GM18861 (cell line): ENCODE data around the gene LRRC36.
"Not testable (repeated sequence)": the region's sequence is repeated elsewhere in the genome, so short reads cannot be mapped to it uniquely, and the experiment has no call there.

Source experiments
- ATAC-seq: cut with Tn5 transposase; IDR thresholded peaks from one replicate; pipeline ENCODE4 v1.9.1; 2021; ENCODE audit not compliant: unreplicated experiment

The LRRC36 gene

DNA sequence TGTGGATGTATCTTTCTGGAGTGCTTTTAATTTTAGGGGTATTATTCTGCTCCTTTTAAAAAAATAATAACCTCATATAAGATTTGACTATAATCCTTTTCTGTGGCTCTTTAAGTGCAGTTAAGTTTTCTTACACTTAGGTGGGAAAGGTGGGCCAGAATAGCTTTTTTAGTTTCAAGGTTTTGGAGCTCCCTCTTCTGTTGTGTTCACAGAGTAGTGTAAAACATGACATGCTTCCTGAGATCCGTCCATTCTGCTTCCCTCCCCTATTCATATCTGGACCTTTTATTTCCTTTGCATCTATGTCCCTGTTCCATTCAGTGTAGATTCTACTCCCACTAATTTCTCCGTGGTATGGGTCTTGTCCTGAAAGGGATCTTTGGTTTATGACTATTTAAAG, 12.8 kb downstream of the LRRC36 start:
- ATAC-seq: no peak

DNA sequence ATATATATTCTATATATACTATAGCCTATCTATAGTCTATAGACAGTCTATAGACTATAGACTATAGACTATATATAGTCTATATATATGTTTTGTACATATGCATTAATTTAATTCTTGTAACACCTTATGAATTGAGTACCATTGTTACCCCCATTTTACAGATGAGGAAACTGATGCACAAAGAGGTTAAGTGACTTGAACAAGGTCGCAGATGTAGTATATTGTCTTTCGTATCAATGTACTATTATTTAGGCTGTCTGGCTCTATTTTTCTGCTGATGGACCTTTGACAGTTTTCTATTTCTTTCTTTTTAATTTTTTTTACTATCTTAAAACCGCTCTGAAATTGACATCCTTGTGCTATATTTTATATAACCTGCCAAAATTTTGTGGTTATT, 14.6 kb downstream of the LRRC36 start:
- ATAC-seq: no peak

DNA sequence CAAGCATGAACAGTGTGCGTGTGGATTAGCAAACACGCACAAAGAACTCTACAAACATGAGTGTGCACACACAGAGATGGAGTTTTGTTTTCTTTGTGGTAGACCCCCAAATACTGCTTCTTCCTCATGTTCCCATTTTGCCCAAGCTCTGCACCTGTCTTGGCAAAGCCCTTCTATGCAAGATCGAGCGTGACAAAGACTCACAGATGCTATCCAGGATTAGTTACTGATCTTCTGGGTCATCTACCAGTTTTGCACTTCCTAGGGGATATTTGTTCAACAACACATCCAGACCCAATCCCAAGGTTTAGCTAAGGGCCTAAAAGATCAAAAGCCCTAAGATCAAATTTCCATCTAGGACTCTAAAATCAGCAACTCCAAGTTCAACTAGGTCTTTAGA, 16.0 kb downstream of the LRRC36 start:
- no peak for ATAC-seq

DNA sequence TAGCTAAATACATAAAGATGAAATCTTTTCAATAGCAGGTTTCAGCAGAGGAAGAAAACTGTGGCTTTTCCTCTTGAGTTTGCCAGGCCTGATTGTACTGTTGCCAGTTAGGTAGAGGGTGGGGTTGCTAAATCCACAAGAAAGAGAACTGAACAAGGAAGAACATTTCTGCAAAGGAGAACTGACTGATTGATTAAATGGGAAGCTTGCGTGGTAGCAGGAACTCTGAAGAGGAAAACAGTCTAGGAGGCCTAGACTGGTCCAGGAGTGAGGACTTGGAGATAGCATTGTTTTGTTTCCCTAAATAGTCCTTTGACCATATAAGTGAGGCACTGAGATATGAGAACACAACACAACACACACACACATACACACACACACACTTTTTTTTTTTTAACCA, 18.8 kb downstream of the LRRC36 start:
- no peak for ATAC-seq

DNA sequence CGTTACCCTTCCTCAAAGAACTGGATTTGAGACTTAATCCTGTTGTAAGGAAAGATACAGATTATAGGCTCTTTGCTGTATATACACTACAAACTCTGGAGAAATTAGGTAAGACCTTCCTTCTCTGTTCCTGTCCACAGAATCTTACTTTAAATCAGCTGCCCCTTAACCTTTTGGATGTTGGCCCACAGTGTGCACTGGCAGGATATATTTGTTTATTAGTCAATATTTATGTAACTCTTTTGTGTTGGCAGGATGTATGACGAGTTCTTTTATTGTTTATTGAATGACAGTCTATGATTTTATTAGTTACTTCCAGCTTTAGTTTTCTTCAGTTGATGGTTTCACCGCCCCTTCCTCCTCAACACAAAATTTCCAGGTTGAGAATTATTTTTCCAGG, 19.7 kb downstream of the LRRC36 start:
- no peak for ATAC-seq

DNA sequence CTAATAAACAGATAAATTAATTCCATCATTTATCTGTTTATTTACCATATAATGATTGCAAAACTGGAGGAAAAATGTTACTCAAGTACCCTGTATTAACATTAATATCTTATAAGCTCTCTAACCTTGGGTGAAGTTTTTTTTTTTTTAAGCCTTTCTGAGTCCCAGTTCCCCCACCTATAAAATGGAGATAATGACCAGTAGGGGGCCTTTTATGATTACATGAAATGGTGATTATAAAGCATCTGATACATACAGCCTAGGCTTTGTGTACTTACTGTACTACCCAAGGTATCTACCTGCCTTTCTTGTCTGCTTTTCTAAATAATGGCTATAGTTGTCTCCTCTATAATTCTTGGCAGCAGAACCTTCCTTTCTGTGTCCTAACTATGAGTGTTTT, 22.6 kb downstream of the LRRC36 start:
- no peak for ATAC-seq

DNA sequence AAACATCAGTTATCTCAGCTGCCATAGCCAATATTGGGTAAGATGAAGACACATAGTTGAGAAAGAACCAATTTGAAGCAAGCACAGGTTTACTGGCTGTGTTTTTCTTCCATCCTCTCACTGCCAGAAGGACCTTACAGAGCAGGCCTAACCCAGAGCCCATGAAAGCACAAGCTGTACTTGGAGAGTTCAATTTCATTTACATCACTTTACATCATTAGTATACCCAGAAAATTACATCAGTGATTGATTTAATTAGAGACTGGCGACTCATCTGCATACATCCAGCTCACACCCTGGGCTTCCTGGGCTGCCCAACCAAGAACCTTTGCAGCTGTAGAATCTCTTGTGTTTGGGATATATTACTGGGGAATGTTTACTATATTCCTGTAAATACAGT, 23.7 kb downstream of the LRRC36 start:
- no peak for ATAC-seq

DNA sequence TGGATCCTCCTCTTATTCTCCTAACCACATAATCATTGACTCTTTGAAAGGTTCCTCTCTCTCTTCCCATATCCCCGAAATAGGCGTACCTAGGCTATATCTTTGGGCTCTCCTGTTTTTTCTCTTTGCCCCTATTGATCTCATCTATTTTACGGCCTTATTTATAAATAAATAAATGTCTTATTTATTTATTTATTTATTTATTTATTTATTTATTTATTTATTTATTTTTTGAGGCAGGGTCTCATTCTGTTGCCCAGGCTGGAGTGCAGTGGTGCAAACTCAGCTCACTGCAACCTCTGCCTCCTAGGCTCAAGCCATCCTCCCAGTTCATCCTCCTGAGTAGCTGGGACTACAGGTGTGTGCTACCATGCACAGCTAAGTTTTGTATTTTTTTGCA, 25.8 kb downstream of the LRRC36 start:
- not testable (repeated sequence) for ATAC-seq

DNA sequence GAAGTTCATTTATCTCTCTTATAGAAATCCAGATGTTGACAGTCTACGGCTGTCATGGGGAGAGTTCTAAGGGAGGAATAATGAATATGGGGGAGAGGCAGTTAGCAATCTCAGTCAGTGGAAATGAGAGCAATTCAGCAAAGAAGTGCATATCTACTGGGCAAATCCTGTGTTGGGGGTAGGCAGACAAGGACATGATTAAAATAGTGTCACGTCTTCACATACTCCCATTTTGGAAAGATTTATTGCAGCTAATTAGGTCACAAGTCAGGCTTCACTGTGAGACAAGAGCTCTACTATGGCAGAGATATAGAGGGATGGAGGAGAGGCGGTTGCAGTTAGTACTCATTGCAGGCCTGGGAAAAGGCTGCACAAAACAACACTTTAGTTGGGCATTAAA, 29.8 kb downstream of the LRRC36 start:
- ATAC-seq: no peak

DNA sequence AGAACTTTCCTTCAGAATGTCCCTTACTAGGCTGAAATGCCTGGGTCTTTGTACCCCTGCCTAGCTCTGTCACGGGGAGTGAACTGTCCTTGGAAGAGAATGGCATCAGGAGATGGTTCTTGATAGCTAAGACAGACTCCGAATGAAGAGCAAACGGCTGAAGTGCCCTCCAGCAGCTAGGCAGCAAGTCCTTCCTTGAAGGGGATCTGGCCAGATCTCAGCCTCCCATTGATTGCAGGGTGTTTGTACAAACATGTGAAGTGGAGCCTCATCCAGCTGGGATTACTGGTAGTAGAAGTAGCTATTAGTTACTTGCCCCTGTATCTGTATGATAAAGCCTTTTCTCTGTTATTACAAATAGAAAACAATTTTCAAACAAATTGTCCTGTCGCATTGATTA, 30.9 kb downstream of the LRRC36 start:
- ATAC-seq: no peak

DNA sequence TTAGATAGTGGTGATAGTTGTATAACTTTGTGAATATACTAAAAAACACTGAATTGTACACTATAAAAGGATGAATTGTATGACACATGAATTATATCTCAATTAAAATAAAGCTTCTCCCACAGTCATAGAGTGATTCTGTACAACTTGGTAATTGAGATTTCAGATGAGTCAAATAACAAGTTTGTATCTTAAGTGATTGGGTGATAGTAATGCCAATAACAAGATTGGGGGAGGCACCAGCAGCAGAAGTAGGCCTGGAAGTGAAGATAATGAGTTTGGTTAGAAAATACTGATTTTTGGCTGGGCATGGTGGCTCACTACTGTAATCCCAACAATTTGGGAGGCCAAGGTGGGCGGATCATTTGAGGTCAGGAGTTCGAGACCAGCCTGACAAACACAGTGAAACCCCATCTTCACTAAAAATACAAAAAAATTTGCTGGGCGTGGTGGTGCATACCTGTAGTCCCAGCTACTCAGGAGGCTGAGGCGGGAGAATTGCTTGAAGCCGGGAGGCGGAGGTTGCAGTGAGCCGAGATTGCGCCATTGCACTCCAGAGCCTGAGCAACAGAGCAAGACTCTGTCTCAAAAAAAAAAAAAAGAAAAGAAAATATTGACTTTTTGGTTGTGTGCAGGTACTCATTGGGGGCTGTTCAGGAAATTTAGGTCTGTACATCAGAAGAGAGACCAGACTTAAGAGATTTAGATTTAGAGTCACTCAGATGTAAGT, 33.1 kb downstream of the LRRC36 start:
- ATAC-seq: not testable (repeated sequence)

DNA sequence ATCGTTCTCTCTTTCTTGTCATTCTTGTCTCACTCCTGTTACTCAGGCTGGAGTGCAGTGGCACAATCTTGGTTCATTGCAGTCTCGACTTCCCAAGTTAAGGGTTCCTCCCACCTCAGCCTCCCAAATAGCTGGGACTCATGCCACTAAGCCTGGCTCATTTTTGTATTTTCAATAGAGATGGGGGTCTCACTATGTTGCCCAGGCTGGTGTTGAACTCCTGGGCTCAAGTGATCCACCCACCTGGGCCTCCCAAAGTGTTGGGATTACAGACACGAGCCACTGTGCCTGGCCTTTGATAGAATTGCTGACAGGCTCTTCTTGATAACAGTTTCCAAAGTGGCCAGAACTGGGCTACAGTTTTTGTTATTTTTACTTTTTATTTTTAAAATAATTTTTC, 34.4 kb downstream of the LRRC36 start:
- no peak for ATAC-seq

DNA sequence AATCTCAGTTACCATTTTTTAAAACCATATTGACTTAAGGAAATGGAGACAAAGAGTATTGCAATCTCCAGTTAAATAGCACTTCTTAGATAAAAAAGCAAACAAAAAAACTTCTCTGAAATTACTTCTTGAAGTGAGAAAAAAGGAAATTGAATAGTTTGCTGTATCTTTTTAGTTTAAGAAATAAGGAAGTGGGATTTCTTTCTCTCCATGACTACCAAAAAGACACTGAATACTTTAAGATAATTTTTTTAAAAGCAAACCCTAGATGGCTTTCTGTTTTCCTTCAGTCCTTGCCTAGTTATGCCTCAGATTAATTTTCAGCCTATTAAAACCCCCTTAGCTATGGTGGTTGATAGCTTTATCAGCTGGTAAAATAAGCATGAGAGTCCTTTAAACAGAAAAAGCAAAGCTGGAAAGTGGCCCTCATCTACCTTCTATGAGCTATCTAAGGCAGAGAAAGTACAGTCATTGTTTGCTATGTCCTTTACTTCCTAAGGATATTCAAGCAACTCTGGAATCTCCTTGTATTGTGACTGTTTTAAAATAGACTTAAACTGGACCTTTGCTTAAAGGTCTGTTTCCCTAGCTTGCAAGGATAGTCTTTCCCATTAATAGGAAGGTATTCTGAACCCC, 38.1 kb downstream of the LRRC36 start:
- no peak for ATAC-seq

DNA sequence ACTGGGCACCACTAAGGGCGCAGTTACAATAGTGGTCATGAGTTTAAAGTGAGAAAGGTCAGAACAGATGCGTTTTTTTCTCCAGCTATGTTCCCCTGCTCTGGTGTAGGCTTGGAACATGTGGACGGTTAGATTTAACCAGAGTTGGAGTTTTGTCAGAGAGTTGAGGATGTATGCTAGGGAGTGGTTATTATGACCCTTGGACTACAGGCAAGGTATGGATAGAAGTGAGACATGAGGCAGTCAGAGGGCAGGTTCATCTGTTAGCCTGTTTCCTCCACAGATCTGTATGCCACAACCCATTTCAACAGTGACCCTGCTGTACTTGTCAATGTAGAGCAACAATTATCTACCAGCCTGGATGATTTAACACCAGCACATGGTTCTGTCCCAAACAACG, 44.0 kb downstream of the LRRC36 start:
- ATAC-seq: no peak

DNA sequence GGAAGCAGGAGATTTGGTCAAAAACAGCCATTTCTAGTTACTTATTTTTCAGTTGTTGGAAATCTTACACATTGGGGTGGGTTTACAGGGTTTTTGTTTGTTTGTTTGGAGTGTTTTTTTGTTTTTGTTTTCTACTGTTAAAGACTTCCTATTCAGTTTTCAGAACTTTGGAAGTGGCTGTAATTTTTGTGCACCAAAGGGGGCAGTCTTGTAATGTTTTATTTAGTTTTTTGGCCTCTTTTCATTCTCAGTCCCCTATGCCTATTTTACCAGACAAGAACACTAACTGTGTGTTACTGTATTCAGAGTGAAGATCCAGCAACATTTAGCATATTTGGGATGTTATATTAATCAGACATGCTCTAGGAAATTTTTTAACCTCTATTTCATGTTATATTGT, 46.0 kb downstream of the LRRC36 start:
- ATAC-seq: no peak

DNA sequence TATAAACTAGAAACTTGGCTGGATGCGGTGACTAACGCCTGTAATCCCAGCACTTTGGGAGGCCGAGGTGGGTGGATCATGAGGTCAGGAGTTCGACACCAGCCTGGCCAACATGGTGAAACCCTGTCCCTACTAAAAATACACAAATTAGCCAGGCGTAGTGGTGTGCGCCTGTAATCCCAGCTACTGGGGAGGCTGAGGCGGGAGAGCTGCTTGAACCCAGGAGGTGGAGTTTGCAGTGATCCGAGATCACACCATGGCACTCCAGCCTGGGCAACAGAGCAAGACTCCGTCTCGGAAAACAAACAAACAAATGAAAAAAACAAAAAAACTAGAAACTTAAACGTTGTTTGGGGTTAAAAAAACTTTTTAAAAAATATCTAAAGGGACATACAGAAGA, 49.4 kb downstream of the LRRC36 start:
- ATAC-seq: not testable (repeated sequence)

DNA sequence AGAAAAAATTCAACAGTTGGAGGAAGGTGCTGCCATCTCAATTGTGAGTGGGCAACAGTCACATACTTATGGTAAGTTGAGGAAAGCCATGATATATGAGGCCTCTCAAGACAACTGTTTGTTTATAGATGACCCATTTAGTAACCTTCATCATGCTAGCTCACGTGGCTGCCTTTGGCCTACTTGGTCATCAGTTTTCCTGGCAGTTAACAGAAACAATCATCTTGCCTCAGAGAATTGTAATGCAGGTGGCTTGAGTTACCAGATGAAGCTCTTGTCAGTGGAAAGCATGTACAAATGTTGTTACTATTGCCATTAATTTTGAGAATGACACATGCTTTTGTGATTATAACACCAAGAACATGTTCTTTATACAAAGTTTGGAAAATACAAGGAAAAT, 52.0 kb downstream of the LRRC36 start:
- ATAC-seq: no peak

DNA sequence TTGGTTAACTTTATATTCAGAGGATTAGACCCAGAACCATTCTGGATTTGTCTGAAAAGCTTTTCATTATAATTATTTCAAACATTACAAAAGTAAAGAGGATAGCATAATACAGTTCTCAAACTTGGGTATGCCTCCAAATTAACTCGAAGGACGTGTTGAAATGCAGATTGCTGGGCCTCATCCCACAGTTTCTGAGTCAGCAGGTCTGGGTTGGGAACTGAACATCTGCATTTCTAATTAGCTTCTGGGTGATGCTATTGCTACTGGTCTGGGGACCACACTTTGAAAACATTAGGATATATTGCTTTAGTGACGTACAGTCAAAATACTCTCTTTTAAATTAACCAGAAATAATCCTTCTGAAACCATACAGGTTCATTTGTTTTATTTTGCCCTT, 56.7 kb downstream of the LRRC36 start:
- ATAC-seq: no peak

DNA sequence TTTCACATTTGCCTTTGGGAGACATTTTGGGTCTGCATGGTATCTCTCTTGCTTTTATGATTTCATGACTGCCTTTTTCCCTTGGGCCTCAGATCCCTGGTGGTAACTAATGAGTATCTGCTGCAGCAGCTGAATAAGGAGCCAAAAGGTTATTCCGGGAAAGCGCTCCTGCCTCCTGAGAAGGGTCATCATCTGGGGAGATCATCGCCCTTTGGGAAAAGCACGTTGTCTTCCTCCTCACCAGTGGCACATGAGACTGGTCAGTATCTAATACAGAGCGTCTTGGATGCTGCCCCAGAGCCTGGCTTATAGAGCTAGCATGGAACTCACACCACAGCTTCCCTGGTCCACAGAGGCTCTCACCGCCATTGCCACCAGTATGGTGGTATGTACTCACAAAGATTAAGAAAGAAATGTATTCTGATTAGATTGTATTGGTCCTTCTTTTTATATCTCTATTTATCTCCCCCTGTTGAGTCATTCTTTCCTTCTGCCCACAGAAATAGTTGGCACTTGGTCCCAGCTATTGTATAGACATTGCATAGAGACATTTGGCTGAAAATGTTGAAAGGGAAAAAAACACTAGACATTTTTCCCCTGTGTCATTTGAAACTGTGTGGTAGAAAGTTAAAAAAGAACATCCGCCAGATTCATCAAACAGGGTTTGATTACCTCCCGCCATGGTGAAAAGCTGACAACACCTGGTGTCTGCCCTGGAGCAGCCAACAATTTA, 58.3 kb downstream of the LRRC36 start:
- no peak for ATAC-seq

DNA sequence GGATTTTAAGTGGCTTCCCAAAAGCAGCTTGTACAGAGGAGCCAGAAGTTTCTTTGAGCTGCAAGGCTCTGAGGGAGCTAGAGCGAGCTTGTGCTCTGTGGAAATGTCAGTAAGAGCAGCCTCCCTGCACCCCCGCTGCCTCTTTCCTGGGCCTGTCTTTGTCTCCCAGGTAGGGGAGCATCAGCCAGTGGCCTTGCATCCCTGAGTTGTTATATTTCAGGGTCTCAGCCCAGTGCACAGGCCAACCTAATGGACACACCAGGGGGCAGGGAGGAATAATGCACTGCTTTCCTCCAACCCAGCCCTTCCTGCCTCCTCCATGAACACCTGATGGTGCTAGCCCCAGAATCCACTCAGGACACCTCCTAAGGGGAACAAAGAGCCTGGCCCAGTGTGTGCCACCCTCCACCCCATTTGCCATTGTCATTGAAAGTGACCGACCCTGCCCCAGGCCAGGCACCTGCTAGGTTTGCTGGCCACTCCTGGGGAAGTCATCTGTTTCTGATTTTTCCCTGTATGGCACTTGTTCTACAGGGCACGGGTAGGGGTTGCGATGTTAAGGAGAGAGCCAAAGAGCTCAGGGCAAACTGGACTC, 60.3 kb downstream of the LRRC36 start:
- no peak for ATAC-seq

DNA sequence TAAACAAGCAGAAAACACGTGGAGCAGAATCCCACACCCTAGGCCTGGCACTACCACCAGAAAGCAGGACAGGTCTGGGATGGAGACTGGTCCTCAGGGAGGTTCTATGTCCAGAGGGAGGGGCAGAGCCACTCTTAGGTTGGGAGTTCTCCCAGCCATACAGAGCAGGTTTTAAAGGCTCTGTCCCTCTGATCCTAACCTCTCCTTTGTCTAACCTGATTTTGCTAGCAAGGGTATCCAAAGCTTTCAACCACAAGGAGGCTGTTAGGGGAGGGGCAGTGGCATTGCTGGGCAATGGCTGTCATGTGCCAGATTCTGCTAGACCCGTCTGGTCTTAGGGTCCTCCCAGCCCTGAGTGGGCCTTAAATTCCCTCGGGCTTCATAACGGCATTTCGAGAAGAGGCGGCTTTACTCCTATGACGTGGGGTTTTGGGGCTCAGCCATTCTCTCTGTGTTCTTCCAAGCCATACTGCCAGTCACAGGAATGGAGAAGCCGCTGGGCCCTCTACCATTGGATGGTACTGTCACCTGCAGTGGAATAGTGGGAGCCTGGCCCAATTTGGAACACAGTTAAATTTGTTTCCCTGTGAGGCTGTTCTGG, 61.0 kb downstream of the LRRC36 start:
- ATAC-seq: no peak

DNA sequence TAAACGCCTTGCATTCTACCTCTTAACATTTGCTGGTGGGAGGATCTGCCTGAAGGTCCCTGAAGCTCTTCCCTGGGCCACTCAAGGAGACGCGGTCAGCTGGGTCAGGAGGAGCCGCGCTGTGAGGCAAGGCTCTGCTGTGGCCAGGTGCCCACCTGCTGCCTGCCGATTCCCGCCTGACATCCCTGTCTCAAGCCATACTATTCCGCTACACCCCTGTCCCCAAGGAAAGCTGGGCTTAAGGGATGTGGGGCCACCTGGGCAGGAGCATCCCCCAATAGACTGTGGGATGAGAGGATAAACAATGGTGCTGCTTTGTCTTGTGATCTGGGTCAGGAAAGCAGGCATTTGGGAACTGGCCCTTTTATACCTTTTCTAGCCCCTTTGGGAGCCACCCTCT, 61.6 kb downstream of the LRRC36 start:
- no peak for ATAC-seq
